ENCODE data around the gene YWHAG. TPM values are rescaled to one million over a fixed set of nuclear protein-coding genes. Genes with fewer than 3 reads are reported as not detected.

Gene YWHAG
- total and polyA plus RNA-seq, 9 of the 15 experiments (the other 6 are each of a cell fraction or from before 2014, with no cell fraction given), result 30.4 to 246 (median 94.5) TPM

DNA sequence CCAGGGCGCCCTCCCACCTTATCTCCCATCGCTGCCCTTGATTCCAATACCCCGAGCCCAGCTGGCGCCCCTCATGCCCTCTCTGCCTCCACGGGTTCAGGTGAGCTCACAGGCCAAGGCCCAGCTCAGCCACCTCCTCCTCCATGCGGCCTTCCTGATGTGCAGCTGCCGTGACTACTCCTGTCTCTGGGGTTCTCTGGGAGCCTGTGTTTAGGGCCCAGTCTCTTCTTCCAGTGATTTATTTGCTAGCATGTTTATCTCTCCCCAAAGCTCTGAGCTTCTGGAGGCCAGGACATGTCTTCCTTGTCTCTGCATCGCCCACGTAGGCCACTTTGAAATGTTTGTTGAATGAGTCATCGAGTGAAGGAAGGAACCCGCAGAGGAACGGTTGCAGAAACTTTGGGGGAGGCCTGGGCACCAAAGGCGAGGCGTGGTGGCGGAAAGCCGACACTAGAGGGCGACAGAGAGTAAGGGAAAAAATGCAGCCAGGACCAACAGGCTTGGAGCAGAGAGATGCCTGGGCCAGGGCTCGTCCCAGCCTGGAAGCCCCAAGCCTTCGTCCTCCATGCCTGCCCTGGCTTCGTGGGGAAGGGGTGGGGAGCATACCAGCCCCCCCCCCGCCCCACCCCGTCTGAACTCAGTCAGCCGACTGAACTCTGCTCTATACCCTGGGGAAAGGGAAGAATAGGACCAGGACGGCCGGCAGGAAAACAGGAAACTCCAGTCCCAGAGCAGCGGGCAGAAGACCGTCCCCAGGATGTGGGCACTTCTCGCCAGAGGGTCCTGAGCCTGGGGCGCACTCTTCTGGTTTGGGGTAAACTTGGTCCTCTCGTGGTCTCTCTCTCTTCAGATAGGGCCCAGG, 67.2 kb downstream of the YWHAG start (continued):
- TF ChIP-seq, protein P1, sequence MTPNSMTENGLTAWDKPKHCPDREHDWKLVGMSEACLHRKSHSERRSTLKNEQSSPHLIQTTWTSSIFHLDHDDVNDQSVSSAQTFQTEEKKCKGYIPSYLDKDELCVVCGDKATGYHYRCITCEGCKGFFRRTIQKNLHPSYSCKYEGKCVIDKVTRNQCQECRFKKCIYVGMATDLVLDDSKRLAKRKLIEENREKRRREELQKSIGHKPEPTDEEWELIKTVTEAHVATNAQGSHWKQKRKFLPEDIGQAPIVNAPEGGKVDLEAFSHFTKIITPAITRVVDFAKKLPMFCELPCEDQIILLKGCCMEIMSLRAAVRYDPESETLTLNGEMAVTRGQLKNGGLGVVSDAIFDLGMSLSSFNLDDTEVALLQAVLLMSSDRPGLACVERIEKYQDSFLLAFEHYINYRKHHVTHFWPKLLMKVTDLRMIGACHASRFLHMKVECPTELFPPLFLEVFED (CRISPR knock-in tag; conservative IDR thresholded peaks at IDR 0.05), result no peak
- no peak for TF ChIP-seq PBX2 (CRISPR knock-in tag; IDR thresholded peaks at IDR 0.05; ENCODE audit: low read depth)
- TF ChIP-seq PBX2 (tag; conservative IDR thresholded peaks at IDR 0.05; ENCODE audit: low read depth), result peak; percentile 81
- TF ChIP-seq TRIM28 (IDR thresholded peaks at IDR 0.05), result peak; percentile 78; the same call in 1 of the 2 replicates
- TF ChIP-seq CTBP1 (IDR thresholded peaks at IDR 0.05; ENCODE audit: borderline replicate concordance), result peak; percentile 98
- peak; percentile 100 for TF ChIP-seq JUND (IDR thresholded peaks at IDR 0.05; ENCODE audit: borderline replicate concordance, low read depth, low read length)
- TF ChIP-seq JUND (tag; IDR thresholded peaks at IDR 0.05; ENCODE audit: borderline replicate concordance, low read depth, low read length), result peak; percentile 99
- TF ChIP-seq, protein P2, sequence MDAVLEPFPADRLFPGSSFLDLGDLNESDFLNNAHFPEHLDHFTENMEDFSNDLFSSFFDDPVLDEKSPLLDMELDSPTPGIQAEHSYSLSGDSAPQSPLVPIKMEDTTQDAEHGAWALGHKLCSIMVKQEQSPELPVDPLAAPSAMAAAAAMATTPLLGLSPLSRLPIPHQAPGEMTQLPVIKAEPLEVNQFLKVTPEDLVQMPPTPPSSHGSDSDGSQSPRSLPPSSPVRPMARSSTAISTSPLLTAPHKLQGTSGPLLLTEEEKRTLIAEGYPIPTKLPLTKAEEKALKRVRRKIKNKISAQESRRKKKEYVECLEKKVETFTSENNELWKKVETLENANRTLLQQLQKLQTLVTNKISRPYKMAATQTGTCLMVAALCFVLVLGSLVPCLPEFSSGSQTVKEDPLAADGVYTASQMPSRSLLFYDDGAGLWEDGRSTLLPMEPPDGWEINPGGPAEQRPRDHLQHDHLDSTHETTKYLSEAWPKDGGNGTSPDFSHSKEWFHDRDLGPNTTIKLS (IDR thresholded peaks at IDR 0.05; ENCODE audit: borderline replicate concordance, low read depth), result peak; percentile 85
- TF ChIP-seq, protein P3, sequence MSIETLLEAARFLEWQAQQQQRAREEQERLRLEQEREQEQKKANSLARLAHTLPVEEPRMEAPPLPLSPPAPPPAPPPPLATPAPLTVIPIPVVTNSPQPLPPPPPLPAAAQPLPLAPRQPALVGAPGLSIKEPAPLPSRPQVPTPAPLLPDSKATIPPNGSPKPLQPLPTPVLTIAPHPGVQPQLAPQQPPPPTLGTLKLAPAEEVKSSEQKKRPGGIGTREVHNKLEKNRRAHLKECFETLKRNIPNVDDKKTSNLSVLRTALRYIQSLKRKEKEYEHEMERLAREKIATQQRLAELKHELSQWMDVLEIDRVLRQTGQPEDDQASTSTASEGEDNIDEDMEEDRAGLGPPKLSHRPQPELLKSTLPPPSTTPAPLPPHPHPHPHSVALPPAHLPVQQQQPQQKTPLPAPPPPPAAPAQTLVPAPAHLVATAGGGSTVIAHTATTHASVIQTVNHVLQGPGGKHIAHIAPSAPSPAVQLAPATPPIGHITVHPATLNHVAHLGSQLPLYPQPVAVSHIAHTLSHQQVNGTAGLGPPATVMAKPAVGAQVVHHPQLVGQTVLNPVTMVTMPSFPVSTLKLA (conservative IDR thresholded peaks at IDR 0.05), result peak in 1 of 2 experiments; percentile 74; a peak in 2 of 4 replicates
- TF ChIP-seq ARHGAP35 (IDR thresholded peaks at IDR 0.05; ENCODE audit: partially characterized antibody), result peak; percentile 70
- peak; percentile 99 for TF ChIP-seq FOSL1 (tag; conservative IDR thresholded peaks at IDR 0.05)
- TF ChIP-seq ZNF740 (CRISPR knock-in tag; IDR thresholded peaks at IDR 0.05), result peak; percentile 78
- TF ChIP-seq ZNF740 (tag; IDR thresholded peaks at IDR 0.05), result no peak
- TF ChIP-seq CBFA2T3 (IDR thresholded peaks at IDR 0.05), result peak; percentile 84
- TF ChIP-seq TRIM24 (IDR thresholded peaks at IDR 0.05), result peak in 1 of 2 experiments; percentile 59; a peak in 2 of 4 replicates
- TF ChIP-seq MAFG (tag; conservative IDR thresholded peaks at IDR 0.05), result no peak
- TF ChIP-seq TCF7 (IDR thresholded peaks at IDR 0.05; ENCODE audit: borderline replicate concordance), result peak; percentile 44; the same call in 1 of the 2 replicates
- TF ChIP-seq PHF21A (IDR thresholded peaks at IDR 0.05; ENCODE audit: borderline replicate concordance, low read depth), result peak; percentile 97
- peak; percentile 92 for TF ChIP-seq CC2D1A (IDR thresholded peaks at IDR 0.05)
- peak; percentile 73 to 77 for TF ChIP-seq FOXA3 (CRISPR knock-in tag; conservative IDR thresholded peaks at IDR 0.05 in 1 of 2, IDR thresholded peaks at IDR 0.05 in 1 of 2)
